Omental fat pad (tissue), 4 donors: ENCODE results near the gene VPS41. TPM values are rescaled to one million over a fixed set of nuclear protein-coding genes. Genes with fewer than 3 reads are reported as not detected.

Source experiments
- ATAC-seq: fragments of 150-250 bp; one replicate; pipeline ENCODE4 v1.9.1; 2016; ENCODE audit warnings: mild to moderate bottlenecking, moderate library complexity; ENCODE audit not compliant: low FRiP score
- DNase-seq: peaks from one replicate; pipeline ENCODE4 v3.0.0-alpha.2; 2019; ENCODE audit warnings: low spot score
- total RNA-seq, 4 donors: library from RNA; depleted of rRNA; stranded (reverse); fragments of >200 nt; gene quantifications; one replicate each; pipeline ENCODE4 v1.1.0, GENCODE V29; 2016
- TF ChIP-seq, protein P1 (sequence below), 3 donors: fragments of 450-650 bp; IDR thresholded peaks; one replicate each; pipeline ENCODE4 v1.5.1; 2016 to 2017; ENCODE audit warnings: antibody characterized with exemption in 3 of 3, mild to moderate bottlenecking in 3 of 3, moderate library complexity in 2 of 3

Gene VPS41
- total RNA-seq, 4 donors from 2014 or later: 28.9 to 44.9 (median 33.4) TPM

DNA sequence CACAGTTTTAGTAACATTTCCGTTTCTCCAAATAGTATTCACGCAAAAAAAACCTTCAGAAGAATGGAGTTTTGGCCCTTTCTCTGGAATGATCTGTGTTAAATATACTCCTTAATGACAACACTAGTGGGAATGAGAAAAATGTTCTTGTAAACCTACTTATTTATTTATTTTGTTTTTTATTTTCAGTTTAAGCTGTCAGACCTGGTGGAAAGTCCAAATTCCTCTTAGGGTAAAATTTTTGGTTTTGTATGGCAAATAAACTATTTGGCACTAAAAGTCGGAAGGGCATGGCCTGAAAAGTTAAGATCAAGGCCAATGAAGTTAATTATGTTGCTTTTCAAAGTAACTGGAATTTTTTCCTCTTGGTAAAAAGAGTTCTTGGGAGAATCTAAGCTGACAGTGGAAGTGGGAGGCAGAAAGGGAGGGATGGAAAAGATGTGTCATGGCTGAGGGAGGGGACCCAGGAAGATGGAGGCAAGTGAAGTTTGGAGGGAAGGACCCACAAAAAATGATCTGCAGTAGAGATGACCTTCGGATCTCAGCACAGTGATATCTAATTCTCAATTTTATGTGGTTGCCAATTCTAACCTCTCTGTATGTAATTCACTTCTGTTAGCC is 33.5 kb upstream of the VPS41 start:
- DNase-seq (no peak), ATAC-seq (no peak)
- TF ChIP-seq, protein P1, sequence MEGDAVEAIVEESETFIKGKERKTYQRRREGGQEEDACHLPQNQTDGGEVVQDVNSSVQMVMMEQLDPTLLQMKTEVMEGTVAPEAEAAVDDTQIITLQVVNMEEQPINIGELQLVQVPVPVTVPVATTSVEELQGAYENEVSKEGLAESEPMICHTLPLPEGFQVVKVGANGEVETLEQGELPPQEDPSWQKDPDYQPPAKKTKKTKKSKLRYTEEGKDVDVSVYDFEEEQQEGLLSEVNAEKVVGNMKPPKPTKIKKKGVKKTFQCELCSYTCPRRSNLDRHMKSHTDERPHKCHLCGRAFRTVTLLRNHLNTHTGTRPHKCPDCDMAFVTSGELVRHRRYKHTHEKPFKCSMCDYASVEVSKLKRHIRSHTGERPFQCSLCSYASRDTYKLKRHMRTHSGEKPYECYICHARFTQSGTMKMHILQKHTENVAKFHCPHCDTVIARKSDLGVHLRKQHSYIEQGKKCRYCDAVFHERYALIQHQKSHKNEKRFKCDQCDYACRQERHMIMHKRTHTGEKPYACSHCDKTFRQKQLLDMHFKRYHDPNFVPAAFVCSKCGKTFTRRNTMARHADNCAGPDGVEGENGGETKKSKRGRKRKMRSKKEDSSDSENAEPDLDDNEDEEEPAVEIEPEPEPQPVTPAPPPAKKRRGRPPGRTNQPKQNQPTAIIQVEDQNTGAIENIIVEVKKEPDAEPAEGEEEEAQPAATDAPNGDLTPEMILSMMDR (IDR thresholded peaks at IDR 0.05): no peak

DNA sequence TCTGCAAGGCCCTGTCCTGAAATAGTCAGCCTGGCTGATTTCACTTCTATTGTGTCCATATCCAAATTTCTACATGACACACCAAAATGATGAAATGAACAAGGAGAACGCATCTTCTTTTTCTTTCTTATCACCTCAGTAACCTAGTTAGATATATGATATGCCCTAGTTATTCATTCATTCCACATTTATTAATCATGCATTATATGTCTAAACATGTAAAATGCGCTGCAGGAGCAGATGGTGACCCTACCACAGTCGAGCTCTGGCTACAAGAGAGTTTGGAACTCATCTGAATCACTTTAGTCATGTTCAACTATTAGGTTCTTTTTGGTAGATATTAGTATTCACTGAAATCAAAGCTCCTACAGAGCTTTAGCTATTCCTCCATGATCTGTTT is 31.8 kb upstream of the VPS41 start:
- ATAC-seq: no peak
- no peak for DNase-seq
- TF ChIP-seq, protein P1 (IDR thresholded peaks at IDR 0.05): no peak

DNA sequence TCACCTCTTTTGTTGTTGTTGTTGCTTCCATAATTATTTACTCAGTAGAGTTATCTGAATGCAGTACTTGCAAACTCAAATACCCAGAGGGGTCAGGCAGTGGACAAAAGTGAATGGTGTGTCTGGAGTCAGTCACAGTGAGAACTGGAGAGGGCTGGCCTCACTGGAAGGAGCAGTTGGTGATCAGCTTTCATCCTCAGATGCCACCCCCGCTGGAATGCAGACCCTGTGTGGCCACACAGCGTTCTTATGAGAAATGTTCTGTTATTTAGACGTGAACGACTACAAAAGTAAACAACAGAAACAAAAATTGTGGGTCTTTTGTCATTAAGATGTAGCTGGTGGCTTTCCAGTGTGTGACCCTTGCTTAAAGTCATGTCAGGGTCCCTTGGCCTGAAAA is 29.6 kb upstream of the VPS41 start:
- TF ChIP-seq, protein P1 (IDR thresholded peaks at IDR 0.05): no peak
- DNase-seq (no peak), ATAC-seq (no peak)

DNA sequence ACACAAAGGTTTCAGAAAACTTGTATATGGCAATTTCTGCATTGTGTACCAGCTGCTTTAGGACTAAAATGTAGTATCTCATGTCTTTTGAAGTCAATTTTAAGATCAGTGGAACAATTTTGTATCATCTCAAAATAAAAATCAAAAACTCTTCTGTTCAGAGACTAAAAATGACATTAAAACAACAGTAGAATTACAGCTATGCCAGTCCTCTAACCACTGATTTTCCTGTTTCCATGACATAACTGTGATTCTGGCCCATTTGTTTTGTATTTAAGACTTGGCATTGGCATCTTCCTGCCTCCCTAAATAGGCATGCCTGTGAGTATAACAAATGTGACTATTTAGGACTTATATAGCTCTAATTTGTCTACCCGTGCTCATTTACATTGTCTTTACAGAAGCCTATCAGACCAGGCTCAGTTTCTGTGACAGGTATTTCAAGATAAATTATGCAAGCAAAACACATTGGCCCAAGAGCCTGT is 29.1 kb upstream of the VPS41 start:
- DNase-seq (no peak), ATAC-seq (no peak)
- TF ChIP-seq, protein P1 (IDR thresholded peaks at IDR 0.05): no peak

DNA sequence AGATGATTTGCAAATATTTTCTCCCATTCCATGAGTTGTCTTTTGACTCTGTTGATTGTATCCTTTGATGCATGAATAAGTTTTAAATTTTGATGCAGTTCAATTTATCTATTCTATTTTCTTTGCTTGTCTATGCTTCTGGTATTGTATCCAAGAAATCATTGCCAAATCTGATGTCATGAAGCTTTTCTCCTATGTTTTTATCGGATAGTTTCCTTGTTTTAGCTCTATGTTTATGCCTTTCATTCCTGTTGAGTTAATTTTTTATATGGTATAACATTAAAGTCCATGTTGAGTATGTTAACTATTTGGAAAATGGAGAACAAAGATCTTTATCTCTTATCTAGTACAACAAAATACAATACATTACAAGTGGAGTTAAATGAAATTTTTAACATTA is 27.6 kb upstream of the VPS41 start:
- no peak for ATAC-seq
- no peak for DNase-seq
- TF ChIP-seq, protein P1 (IDR thresholded peaks at IDR 0.05): no peak

DNA sequence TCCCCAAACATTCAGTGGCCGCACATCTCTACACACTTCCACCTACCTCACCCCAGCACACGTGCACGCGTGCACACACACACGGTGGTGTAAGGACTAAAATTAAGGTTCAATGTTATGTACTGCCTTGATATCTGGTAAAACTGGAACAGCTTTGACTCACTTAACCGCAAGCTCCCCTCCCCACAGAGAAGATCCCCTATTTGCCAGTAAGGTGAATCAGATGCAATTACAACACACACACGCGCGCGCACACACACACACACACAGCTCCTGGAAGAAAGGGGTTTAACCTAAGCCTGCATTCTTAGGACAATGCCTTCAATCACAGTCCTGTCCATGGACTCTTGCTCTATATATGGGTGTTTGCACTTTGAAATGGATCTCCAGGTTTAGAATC is 25.5 kb upstream of the VPS41 start:
- TF ChIP-seq, protein P1 (IDR thresholded peaks at IDR 0.05): no peak
- ATAC-seq: no peak
- DNase-seq: no peak

DNA sequence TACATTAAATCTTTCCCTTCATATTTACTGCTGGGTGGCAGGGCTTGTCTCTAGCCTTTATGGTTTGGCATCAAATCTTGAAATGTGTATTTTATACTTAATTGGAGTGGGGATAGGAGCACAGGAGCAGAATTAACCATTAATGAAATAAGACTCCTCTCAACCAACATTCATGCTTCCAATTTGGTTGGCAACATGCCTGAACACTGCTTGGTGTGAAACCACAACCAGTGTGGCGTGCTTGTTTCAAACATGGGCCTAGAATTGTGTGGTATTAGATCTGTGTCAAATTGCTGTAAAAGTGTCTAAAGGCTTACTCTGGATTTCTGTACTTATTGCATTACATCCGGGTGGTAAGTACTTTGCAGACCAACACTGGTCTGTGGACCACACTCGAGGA is 25.1 kb upstream of the VPS41 start:
- DNase-seq (no peak), ATAC-seq (no peak)
- TF ChIP-seq, protein P1 (IDR thresholded peaks at IDR 0.05): no peak
